Skin epidermis (tissue), 12 donors: ENCODE data around the gene ROCK2.
"Not testable (repeated sequence)": the region's sequence is repeated elsewhere in the genome, so short reads cannot be mapped to it uniquely, and the experiment has no call there.

Source experiments
- H3K27ac ChIP-seq, 21 experiments: fragments of 200-600 bp; sonication (generic) in 11 of 21; one replicate each; pipeline ENCODE4 v1.5.0; 2020; ENCODE audit warnings: mild to moderate bottlenecking in 3 of 21, inconsistent platforms in 2 of 21, moderate library complexity in 2 of 21
- H3K4me3 ChIP-seq, 7 experiments: fragments of 200-600 bp; sonication (generic) in 2 of 7; one replicate each; pipeline ENCODE4 v1.5.0; 2020; ENCODE audit warnings: inconsistent platforms in 2 of 7, mild to moderate bottlenecking in 2 of 7, moderate library complexity in 1 of 7

The ROCK2 gene

DNA sequence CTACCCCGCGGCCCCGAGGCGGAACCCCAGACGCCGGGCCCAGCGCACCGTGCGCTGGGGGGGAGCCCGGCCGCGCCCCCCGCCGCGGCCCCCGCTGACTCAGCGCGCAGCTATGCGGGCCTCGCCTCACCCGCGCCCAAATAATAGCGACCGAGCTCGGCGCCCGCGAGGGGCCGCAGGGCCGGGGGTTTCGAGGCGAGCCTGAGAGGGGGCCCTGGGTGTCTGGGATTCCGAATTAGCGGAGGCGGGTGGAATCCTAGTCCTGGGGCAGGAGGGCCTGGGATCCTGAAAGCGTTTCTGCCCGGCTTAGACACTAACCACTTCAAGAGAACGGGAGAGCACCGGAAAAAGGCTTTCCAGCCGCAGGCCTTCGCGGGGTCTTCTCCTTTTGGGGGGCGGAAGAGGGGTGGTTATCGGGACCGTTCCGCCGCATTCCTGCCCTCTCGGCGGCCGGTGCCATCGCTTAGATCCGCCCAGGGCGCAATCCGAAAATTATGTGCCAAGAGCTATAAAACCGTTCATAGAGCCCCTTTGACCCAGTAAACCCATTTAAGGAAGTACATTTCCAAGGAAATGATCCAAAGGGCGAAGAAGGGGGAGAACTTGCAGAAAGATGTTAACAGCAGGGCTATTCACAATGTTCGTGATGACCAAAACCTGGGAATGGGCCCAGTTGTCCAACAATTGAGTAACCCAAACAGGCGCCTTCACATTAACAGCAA is 681 bp upstream of the ROCK2 start:
- peak overlapping the region; percentile 85 to 100 (median 96) for H3K27ac ChIP-seq
- H3K4me3 ChIP-seq, result peak overlapping the region; percentile 70 to 99 (median 96)

DNA sequence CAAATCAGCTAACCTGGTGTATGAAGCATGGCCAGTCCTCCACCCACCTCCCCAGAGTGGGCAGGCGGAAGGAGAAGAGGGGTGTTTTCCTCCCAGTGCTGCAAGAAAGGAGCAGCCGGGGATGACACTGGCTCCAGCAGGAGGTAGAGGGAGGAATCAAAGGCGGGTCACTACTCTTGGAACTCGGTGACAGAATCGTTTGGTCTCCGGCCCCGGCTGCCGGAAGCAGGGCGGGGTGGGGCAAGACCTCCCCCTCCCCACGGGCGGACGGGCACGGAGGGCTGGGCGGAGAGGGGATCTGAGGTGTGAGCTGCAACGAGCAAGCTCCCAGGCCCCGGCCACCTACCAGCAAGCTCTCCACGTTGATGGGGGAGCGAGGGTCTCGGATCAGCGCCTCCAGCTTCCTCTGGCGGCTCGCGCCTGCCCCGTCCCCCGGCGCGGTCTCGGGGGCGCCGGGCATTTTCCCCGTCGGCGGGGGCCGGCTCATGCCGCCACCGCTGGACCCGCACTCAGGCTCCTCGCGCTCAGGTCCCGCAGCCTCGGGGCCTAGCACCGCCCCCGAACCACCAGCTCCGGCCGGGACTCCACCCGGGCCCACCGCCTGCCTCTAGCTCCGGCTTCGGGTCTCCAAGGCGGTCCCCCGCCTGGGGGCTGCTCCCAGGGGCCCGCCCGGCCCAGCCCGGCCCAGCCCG is 640 bp downstream of the ROCK2 start:
- H3K4me3 ChIP-seq, result peak overlapping the region; percentile 70 to 99 (median 96)
- H3K27ac ChIP-seq, result peak overlapping the region; percentile 71 to 100 (median 96)

GRCh38 chr2:11343368-11343649 is 1.1 kb downstream of the ROCK2 start:
- Histone ChIP-seq H3K27ac (peak overlapping the region in 20 of 21 experiments; percentile 91 to 100 (median 96)), H3K4me3 (peak overlapping the region; percentile 70 to 99 (median 96))

DNA sequence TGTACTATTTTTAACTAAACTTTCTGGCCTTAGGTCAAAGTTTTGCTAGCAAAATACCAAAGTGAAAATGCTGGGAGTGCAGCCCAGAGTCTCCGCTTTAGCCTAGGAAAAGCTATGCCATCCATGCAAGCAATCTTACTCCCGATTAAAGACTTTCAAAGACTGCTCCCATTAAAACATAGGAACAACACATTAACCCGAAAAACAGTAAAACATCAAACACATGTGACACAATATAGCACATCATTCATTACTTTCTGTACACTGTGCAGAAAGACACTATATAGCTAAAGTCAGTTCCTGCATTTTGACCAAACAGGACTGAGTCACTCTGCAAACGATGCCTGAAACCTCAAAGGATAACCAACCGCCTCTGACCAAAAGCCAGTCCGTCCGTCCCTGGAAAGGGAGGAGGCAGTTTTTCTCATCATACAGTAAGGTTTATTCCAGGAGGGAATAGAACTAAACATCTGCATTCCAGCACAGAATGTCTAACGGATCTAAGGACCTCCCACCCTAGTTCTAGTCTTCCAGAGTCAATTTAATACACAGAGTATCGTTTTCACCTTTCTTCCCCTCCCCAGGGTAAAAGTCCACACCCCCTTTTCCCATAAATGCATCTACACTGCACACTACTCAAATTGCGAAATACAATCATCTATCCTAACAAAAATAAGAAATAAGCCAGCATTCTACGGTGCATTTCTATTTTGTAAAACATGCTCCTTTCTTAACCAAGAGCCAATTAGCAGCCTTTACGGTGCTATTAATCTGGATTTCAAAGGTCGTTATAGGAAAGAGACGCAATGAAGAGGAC is 1.7 kb downstream of the ROCK2 start:
- Histone ChIP-seq H3K27ac (peak overlapping the region in 17 of 21 experiments; percentile 91 to 100 (median 96)), H3K4me3 (peak overlapping the region; percentile 70 to 99 (median 96))

DNA sequence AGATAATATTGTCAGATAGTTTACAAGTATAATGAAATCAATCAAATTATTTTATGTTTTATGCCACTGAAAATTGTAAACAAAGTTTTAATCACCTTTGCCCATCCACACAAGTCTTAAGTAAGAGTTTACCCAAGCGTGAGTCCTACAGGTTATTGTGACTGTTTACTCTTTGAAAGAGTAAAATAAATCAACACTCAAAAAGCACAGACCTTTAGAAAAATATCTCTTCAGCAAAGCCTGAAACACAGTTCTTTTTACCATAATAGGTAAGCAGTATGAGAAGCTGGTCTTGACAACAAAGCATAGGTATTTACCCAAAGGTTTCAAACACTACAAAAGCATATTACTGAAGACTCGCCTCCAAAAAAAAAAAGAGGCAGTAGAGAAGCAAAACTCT is 3.7 kb downstream of the ROCK2 start:
- no peak overlapping the region for H3K4me3 ChIP-seq
- peak overlapping the region in 1 of 21 experiments; percentile 39 for H3K27ac ChIP-seq

- Histone ChIP-seq H3K27ac (no peak overlapping the region), H3K4me3 (no peak overlapping the region)
These were observed 4.8 kb downstream of the ROCK2 start for GRCh38 chr2:11339508-11340083.

DNA sequence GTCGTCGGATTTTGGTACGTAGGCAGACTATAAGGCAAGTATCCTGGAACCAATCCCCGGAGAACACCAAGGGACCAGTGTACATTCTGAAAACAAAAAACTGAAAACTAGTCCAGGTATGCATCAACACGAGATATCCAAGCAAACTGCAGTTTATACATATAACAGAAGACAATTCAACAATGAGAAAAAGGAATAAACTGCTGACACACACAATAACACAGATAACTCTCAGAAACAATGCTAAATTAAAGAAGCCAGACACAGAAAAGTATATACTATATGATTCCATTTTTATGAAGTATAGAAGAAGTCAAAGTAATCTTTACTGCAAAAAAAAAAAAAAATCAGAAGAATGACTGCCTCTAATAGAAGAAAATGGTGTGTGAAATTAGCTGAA is 5.9 kb downstream of the ROCK2 start:
- no peak overlapping the region for H3K27ac ChIP-seq
- H3K4me3 ChIP-seq, result no peak overlapping the region

DNA sequence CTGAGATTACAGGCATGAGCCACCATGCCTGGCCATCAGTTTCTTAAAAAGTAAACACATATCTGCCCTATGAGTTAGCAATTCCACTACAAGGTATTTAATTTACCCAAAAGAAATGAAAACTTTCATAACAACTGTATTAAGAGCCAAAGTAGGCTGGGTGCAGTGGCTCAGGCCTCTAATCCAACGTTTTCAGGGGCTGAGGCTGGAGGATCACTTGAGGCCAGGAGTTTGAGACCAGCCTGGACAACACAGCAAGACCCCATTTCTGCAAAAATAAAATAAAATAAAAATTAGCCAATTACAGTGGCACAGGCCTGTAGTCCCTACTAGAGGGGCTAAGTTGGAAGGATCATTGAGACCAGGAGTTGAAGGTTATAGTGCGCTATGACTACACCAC is 6.5 kb downstream of the ROCK2 start:
- Histone ChIP-seq H3K4me3 (no peak overlapping the region), H3K27ac (no peak overlapping the region)

DNA sequence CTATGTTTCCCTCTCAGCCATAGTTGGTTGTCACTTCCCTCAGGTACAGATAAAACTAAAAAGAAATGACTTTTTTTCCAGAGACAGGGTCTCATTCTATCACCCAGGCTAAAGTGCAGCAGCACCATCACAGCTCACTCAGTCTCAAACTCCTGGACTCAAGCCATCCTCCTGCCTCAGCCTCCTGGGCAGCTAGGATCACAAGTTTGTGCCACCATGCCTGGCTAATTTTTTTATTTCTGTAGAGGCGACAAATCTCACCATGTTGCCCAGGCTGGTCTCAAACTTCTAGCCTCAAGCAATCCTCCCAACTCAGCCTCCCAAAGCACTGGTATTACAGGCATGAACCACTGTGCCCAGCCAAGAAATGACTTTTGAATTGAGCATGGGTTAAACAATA is 8.2 kb downstream of the ROCK2 start:
- H3K4me3 ChIP-seq, result no peak overlapping the region
- H3K27ac ChIP-seq, result no peak overlapping the region

GRCh38 chr2:11333427-11334183 is 10.8 kb downstream of the ROCK2 start:
- H3K27ac ChIP-seq, result no peak overlapping the region
- no peak overlapping the region for H3K4me3 ChIP-seq

DNA sequence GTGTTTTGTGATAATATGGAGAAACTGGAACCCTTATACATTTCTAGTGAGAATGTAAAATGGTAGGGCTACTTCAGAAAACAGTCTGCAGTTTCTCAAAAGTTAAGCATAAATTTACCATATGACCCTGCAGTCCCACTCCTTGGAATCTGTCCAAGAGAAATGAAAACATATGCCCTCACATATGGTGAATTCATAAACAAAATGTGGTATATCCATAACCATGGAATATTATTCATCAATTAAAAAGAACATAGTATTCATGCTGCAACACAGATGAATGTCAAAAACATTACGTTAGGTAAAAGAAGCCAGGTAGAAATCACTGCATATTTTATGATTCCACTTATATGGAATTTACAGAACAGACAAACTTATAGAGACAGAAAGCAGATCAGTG is 11.8 kb downstream of the ROCK2 start:
- Histone ChIP-seq H3K4me3 (no peak overlapping the region), H3K27ac (no peak overlapping the region)

- H3K4me3 ChIP-seq, result no peak overlapping the region
These were observed 13.8 kb downstream of the ROCK2 start for GRCh38 chr2:11330457-11331142.

GRCh38 chr2:11329776-11330175 is 14.7 kb downstream of the ROCK2 start:
- no peak overlapping the region for H3K4me3 ChIP-seq

More at GRCh38 chr2:11330457-11331142, 13.8 kb downstream of the ROCK2 start:
- peak overlapping the region in 3 of 21 experiments; percentile 2 to 68 (median 10) for H3K27ac ChIP-seq

DNA sequence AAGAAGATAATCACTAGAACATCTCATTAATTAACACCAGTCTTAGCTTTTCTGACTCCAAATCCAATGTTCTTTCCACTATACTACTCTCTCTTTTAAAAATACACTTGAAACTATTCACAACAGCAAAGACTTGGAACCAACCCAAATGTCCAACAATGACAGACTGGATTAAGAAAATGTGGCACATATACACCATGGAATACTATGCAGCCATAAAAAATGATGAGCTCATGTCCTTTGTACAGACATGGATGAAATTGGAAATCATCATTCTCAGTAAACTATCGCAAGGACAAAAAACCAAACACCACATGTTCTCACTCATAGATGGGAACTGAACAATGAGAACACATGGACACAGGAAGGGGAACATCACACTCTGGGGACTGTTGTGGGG is 15.9 kb downstream of the ROCK2 start:
- not testable (repeated sequence) for H3K4me3 ChIP-seq, H3K27ac ChIP-seq

More at GRCh38 chr2:11329776-11330175, 14.7 kb downstream of the ROCK2 start:
- H3K27ac ChIP-seq, result peak overlapping the region in 3 of 21 experiments; percentile 2 to 68 (median 10)

GRCh38 chr2:11327871-11328270 is 16.6 kb downstream of the ROCK2 start:
- H3K27ac ChIP-seq, result no peak overlapping the region
- no peak overlapping the region for H3K4me3 ChIP-seq

DNA sequence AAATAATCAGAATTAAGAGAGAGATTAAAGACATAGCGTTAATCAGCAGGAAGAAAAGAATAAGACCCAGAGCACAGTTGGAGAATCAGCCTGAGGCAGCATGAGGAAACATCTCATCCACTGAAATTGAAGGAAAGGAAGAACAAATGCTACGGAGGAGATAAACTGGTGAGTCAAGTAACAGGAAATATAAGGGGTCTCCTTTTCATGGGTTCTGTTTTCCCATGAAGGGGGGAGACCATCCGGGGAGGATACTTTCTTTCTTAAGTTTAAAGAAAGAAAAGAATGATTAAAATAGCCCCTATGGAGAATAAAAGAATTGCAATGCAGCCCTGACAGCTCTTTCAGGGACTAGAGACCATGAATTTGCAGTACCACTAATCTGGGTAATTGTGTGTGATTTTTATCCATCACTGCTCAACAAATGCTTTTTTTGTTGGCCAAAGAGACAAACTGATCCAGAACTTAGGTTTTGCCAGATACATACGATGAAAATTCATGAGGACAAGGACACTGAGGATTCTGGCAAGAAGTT is 17.7 kb downstream of the ROCK2 start:
- Histone ChIP-seq H3K27ac (no peak overlapping the region), H3K4me3 (no peak overlapping the region)

DNA sequence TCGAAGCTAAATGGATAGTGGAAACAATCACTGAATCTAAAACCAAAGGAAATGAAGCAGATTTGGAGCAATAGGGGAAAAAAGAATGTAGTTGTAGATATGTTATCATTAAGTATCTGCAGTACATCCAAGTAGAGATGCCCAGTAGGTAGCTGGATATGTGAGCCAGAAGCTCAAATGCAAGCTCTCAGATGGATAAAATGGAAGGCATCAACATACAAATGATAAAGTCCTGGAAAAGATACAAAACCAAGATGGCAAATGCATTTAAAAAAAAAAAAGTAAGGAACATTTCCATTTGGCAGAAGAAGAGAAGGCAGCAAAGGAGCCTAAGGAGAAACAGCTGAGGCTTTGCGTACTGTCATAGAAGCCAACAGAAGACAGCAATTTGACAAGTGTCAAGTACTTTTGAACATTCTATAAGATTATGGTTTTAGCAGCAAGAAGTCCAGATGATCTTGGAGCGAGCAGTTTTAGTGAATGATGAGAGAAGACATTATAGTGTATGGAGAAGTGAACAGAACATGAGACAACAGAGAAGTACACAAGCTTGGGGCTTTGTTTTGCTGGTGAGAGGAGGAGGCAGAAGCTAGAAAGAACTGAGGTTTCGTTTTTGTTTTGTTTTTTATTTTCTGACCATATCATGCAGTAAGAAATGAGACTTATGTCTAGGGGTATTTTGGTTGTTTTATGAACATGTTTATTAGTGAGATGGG is 18.3 kb downstream of the ROCK2 start:
- H3K27ac ChIP-seq, result no peak overlapping the region
- H3K4me3 ChIP-seq, result no peak overlapping the region

DNA sequence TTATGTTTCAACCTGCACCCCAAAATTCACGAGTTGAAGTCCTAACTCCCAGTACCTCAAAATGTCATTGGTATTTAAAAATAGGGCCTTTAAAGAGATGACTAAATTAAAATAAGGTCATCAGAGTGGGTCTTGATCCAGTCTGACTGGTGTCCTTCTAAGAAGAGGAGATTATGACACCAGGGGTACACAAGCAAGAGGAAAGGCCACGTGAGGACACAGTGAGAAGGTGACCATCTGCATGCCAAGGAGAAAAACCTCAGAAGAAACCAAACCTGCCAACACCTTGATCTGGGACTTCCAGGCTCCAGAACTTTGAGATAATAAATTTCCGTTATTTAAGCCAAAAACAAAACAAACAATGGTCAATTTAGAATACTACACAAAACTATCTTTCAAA is 22.6 kb downstream of the ROCK2 start:
- no peak overlapping the region for H3K27ac ChIP-seq
- no peak overlapping the region for H3K4me3 ChIP-seq
